Measurements from ENCODE around the gene BRD3OS.
"Not testable (repeated sequence)": the region's sequence is repeated elsewhere in the genome, so short reads cannot be mapped to it uniquely, and the experiment has no call there.

The BRD3OS gene

GRCh38 chr9:134024828-134025605 is at the start of gene BRD3OS:
TSS of gene BRD3OS (plus strand) at chr9:134025481. CDS start at chr9:134026748, 1,267 bp downstream.
- peak; percentile 94 for DNase-seq

- DNase-seq, result no peak
These were observed 49.8 kb upstream of the BRD3OS start for GRCh38 chr9:133975511-133975910.

- no peak for DNase-seq
These were observed 49.0 kb upstream of the BRD3OS start for GRCh38 chr9:133976191-133976861.

- DNase-seq, result peak; percentile 2
These were observed 48.4 kb upstream of the BRD3OS start for GRCh38 chr9:133976887-133977286.

GRCh38 chr9:133977421-133978201 is 47.7 kb upstream of the BRD3OS start:
- peak; percentile 3 for DNase-seq

GRCh38 chr9:133978226-133978898 is 46.9 kb upstream of the BRD3OS start:
- DNase-seq, result no peak

GRCh38 chr9:133978899-133979272 is 46.4 kb upstream of the BRD3OS start:
- peak; percentile 2 for DNase-seq

GRCh38 chr9:133979273-133979920 is 45.9 kb upstream of the BRD3OS start:
- peak; percentile 5 for DNase-seq

- DNase-seq, result peak; percentile 6
These were observed 45.1 kb upstream of the BRD3OS start for GRCh38 chr9:133979921-133980863.

- DNase-seq, result peak; percentile 7
These were observed 44.3 kb upstream of the BRD3OS start for GRCh38 chr9:133980864-133981588.

- DNase-seq, result no peak
These were observed 43.7 kb upstream of the BRD3OS start for GRCh38 chr9:133981589-133981957.

- no peak for DNase-seq
These were observed 43.2 kb upstream of the BRD3OS start for GRCh38 chr9:133981958-133982681.

- DNase-seq, result no peak
These were observed 42.1 kb upstream of the BRD3OS start for GRCh38 chr9:133982971-133983720.

GRCh38 chr9:133986061-133986460 is 39.2 kb upstream of the BRD3OS start:
- DNase-seq, result no peak

- no peak for DNase-seq
These were observed 38.4 kb upstream of the BRD3OS start for GRCh38 chr9:133986774-133987445.

- no peak for DNase-seq
These were observed 37.9 kb upstream of the BRD3OS start for GRCh38 chr9:133987446-133987788.

GRCh38 chr9:133987946-133988665 is 37.2 kb upstream of the BRD3OS start:
- no peak for DNase-seq

GRCh38 chr9:133988771-133989170 is 36.5 kb upstream of the BRD3OS start:
- DNase-seq, result not testable (repeated sequence)
